H9 (cell line): ENCODE results near the gene ZNF213. TPM values are rescaled to one million over a fixed set of nuclear protein-coding genes. Genes with fewer than 3 reads are reported as not detected.

Experiments
- DNase-seq: peaks from one replicate; pipeline ENCODE4 v3.0.0-alpha.2; 2017
- H2AFZ ChIP-seq: one replicate; pipeline ENCODE4 v1.6.1; 2013; ENCODE audit warnings: mild to moderate bottlenecking, low read length, control low read depth, moderate library complexity
- H2AK5ac ChIP-seq: 2 replicates; pipeline ENCODE4 v1.6.1; 2013; ENCODE audit warnings: low read length, control low read depth, mixed read lengths; ENCODE audit not compliant: insufficient read length
- H2BK120ac ChIP-seq: one replicate; pipeline ENCODE4 v1.6.1; 2013; ENCODE audit warnings: low read depth, mild to moderate bottlenecking, low read length, control low read depth, inconsistent platforms; ENCODE audit not compliant: poor library complexity, severe bottlenecking
- H2BK12ac ChIP-seq: 2 replicates; pipeline ENCODE4 v1.6.1; 2013; ENCODE audit warnings: low read length, control low read depth, mixed read lengths, low read depth; ENCODE audit not compliant: insufficient read length
- H2BK15ac ChIP-seq: 2 replicates; pipeline ENCODE4 v1.6.1; 2013; ENCODE audit warnings: low read depth, low read length, control low read depth
- H2BK20ac ChIP-seq: one replicate; pipeline ENCODE4 v1.6.1; 2013; ENCODE audit warnings: low read depth, mild to moderate bottlenecking, low read length, control low read depth, inconsistent platforms; ENCODE audit not compliant: poor library complexity, severe bottlenecking
- H2BK5ac ChIP-seq: 2 replicates; pipeline ENCODE4 v1.6.1; 2013; ENCODE audit warnings: low read length, control low read depth, mixed read lengths; ENCODE audit not compliant: insufficient read length
- H3K14ac ChIP-seq: 2 replicates; pipeline ENCODE4 v1.6.1; 2013; ENCODE audit warnings: low read length, control low read depth; ENCODE audit not compliant: insufficient read depth
- H3K18ac ChIP-seq: 2 replicates; pipeline ENCODE4 v1.6.1; 2013; ENCODE audit warnings: low read depth, mild to moderate bottlenecking, mixed read lengths, low read length, control low read depth; ENCODE audit not compliant: insufficient read length
- H3K23ac ChIP-seq: 2 replicates; pipeline ENCODE4 v1.6.1; 2013; ENCODE audit warnings: low read length, control low read depth, mixed read lengths, low read depth; ENCODE audit not compliant: insufficient read length
- H3K23me2 ChIP-seq: 2 replicates; pipeline ENCODE4 v1.6.1; 2013; ENCODE audit warnings: low read depth, mild to moderate bottlenecking, mixed read lengths, low read length, control low read depth; ENCODE audit not compliant: insufficient read length, poor library complexity, severe bottlenecking
- H3K27ac ChIP-seq: 2 replicates; pipeline ENCODE4 v1.5.1; 2013; ENCODE audit warnings: low read length, control low read depth, mixed read lengths, low read depth; ENCODE audit not compliant: insufficient read length
- H3K27me3 ChIP-seq: 2 replicates; pipeline ENCODE4 v1.6.1; 2013; ENCODE audit warnings: low read length, control low read depth, inconsistent platforms; ENCODE audit not compliant: insufficient read depth
- H3K4ac ChIP-seq: 2 replicates; pipeline ENCODE4 v1.6.1; 2013; ENCODE audit warnings: low read depth, mild to moderate bottlenecking, control low read depth, inconsistent platforms, low read length, moderate library complexity
- H3K4me1 ChIP-seq: 2 replicates; pipeline ENCODE4 v1.6.1; 2013; ENCODE audit warnings: low read length, control low read depth, inconsistent platforms; ENCODE audit not compliant: insufficient read depth
- H3K4me2 ChIP-seq: 2 replicates; pipeline ENCODE4 v1.6.1; 2013; ENCODE audit warnings: low read length, control low read depth, mixed read lengths; ENCODE audit not compliant: insufficient read length, insufficient read depth
- H3K56ac ChIP-seq: 2 replicates; pipeline ENCODE4 v1.6.1; 2013; ENCODE audit warnings: low read depth, mild to moderate bottlenecking, mixed read lengths, low read length, control low read depth; ENCODE audit not compliant: insufficient read length
- H3K79me1 ChIP-seq: 2 replicates; pipeline ENCODE4 v1.6.1; 2013; ENCODE audit warnings: low read depth, mild to moderate bottlenecking, moderate library complexity, low read length, control low read depth, inconsistent platforms; ENCODE audit not compliant: insufficient read depth, poor library complexity, severe bottlenecking
- H3K79me2 ChIP-seq: 2 replicates; pipeline ENCODE4 v1.6.1; 2013; ENCODE audit warnings: low read length, control low read depth, inconsistent platforms; ENCODE audit not compliant: insufficient read depth
- H3K9ac ChIP-seq: 2 replicates; pipeline ENCODE4 v1.6.1; 2013; ENCODE audit warnings: low read length, control low read depth, mixed read lengths; ENCODE audit not compliant: insufficient read length; ENCODE audit errors: extremely low read depth
- H3K9me3 ChIP-seq: one replicate; pipeline ENCODE4 v1.6.1; 2013; ENCODE audit warnings: low read depth, low read length, inconsistent platforms; ENCODE audit not compliant: control insufficient read depth
- H3T11ph ChIP-seq: one replicate; pipeline ENCODE4 v1.6.1; 2013; ENCODE audit warnings: mild to moderate bottlenecking, low read length, control low read depth, inconsistent platforms
- H4K20me1 ChIP-seq: one replicate; pipeline ENCODE4 v1.6.1; 2013; ENCODE audit not compliant: control insufficient read depth, insufficient read length, insufficient read depth
- H4K5ac ChIP-seq: 2 replicates; pipeline ENCODE4 v1.6.1; 2013; ENCODE audit warnings: low read depth, mild to moderate bottlenecking, mixed read lengths, low read length, control low read depth; ENCODE audit not compliant: insufficient read length
- H4K8ac ChIP-seq: replicated peaks from 2 replicates; pipeline ENCODE4 v1.6.1; 2013; ENCODE audit warnings: low read length, control low read depth, mixed read lengths, low read depth; ENCODE audit not compliant: insufficient read length
- H4K91ac ChIP-seq: 2 replicates; pipeline ENCODE4 v1.6.1; 2013; ENCODE audit warnings: low read depth, mild to moderate bottlenecking, moderate library complexity, mixed read lengths, low read length, control low read depth; ENCODE audit not compliant: insufficient read length
- H3K27ac Mint-ChIP-seq, 3 experiments: 2 replicates in 2 of 3; 3 replicates in 1 of 3; pipeline ENCODE4 v1.8.0; 2020 to 2021; ENCODE audit warnings: mixed read lengths in 3 of 3, mild to moderate bottlenecking in 1 of 3, moderate library complexity in 1 of 3
- H3K27me3 Mint-ChIP-seq: 2 replicates; pipeline ENCODE4 v1.8.0; 2021; ENCODE audit warnings: low read depth, mild to moderate bottlenecking, moderate library complexity, mixed read lengths
- H3K36me3 Mint-ChIP-seq, 3 experiments: 2 replicates in 2 of 3; 3 replicates in 1 of 3; pipeline ENCODE4 v1.8.0; 2020 to 2021; ENCODE audit warnings: low read depth in 3 of 3, mixed read lengths in 3 of 3; ENCODE audit not compliant: insufficient read depth in 1 of 3
- H3K4me1 Mint-ChIP-seq, 2 experiments: 2 replicates each; pipeline ENCODE4 v1.8.0; 2020; ENCODE audit warnings: mixed read lengths in 2 of 2
- H3K4me3 Mint-ChIP-seq, 2 experiments: 2 replicates in 1 of 2; 3 replicates in 1 of 2; pipeline ENCODE4 v1.8.0; 2020 to 2021; ENCODE audit warnings: mild to moderate bottlenecking in 2 of 2, mixed read lengths in 2 of 2, moderate library complexity in 1 of 2
- H3K9me3 Mint-ChIP-seq, 2 experiments: 2 replicates in 1 of 2; 3 replicates in 1 of 2; pipeline ENCODE4 v1.8.0; 2020; ENCODE audit warnings: mild to moderate bottlenecking in 2 of 2, mixed read lengths in 2 of 2, moderate library complexity in 1 of 2
- WGBS: extraction: QIAGEN DNeasy Blood & Tissue Kit; methylation state at CpG from one replicate; pipeline ENCODE4 v1.1.7; 2013; ENCODE audit warnings: missing lambda C conversion rate, low lambda C conversion rate, mixed read lengths; ENCODE audit not compliant: insufficient read length; ENCODE audit errors: extremely low coverage; 5-methylcytosine and 5-hydroxymethylcytosine counted together
- total RNA-seq: library from RNA; stranded (reverse); gene quantifications from 2 replicates; pipeline ENCODE4 v1.2.1, GENCODE V29; 2021
- TF ChIP-seq, protein P1 (sequence below): fragments of 200-600 bp; sonication (generic); conservative IDR thresholded peaks from 3 replicates; pipeline ENCODE4 v1.8.0; 2021; ENCODE audit warnings: antibody characterized with exemption, mild to moderate bottlenecking

Gene ZNF213
- total RNA-seq, 1 experiment from 2014 or later: 6.4 TPM

DNA sequence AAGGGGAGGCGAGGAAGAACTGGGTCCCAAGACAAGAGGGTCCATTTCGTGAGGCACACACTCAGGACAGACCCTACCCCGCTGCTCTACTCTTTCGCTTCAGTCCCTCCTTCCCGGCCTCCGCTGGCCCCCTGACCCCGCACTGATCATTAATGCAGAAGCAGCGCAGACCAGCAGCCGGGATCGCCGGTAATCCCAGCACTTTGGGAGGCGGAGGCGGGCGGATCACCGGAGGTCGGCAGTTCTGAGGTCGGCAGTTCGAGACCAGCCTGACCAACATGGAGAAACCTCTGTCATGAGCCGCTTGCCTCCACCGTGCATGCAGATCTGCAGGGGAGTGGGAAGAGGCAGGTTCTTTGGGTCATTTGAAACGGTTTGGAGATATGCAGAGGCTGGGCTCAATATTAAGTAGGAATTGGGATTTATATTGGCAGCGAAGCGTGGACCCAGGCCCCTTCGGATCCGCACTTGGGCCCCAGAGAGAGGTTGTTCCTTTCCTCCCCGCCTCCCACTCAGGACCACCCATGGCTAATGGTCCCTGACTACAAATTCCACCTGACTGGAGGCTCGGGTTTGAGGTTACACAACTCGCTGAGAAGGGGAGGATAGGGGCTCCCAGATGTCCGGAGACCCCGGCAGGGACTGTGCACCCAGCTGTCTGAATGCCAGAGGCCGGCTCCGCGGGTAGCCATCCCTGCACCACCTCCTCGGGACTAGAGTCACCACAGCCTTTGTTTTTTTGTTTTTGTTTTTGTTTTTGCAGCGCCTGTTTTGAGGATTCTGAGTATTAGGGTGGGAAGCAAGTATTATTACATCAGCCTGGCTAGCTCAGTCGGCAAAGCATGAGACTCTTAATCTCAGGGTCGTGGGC lies 29.5 kb downstream of the ZNF213 start:
- H3K9me3 Mint-ChIP-seq: 0 out of 5 replicates have a peak, but pooled peaks cover 0 to 2% of the 10 kb centered on the region in 2 experiments
- Histone ChIP-seq H4K8ac (no peak overlapping the region), H3K4me2 (no peak overlapping the region), H3K27me3 (no peaks in the 10 kb centered on the region), H3K56ac (no peak overlapping the region), H2BK120ac (no peak overlapping the region), H3K4me1 (peaks cover 2% of the 10 kb centered on the region; the same call in 1 of the 2 replicates), H2BK5ac (no peak overlapping the region), H2AK5ac (no peak overlapping the region), H3K23ac (no peak overlapping the region), H2AFZ (no peak overlapping the region), H3K14ac (no peak overlapping the region), H4K20me1 (no peaks in the 10 kb centered on the region), H3K27ac (no peak overlapping the region), H3K9ac (no peak overlapping the region), H3K18ac (no peak overlapping the region), H3K79me2 (no peaks in the 10 kb centered on the region), H2BK15ac (no peak overlapping the region), H3T11ph (no peak overlapping the region), H3K23me2 (no peaks in the 10 kb centered on the region), H4K5ac (no peak overlapping the region), H2BK20ac (no peak overlapping the region), H3K4ac (no peak overlapping the region), H2BK12ac (no peak overlapping the region), H3K9me3 (no peaks in the 10 kb centered on the region), H3K79me1 (no peaks in the 10 kb centered on the region), H4K91ac (no peak overlapping the region)
- no peak overlapping the region for H3K4me3 Mint-ChIP-seq
- DNase-seq: no peak
- peaks cover 1% of the 10 kb centered on the region; the same call in 1 of the 2 replicates for H3K27me3 Mint-ChIP-seq
- H3K36me3 Mint-ChIP-seq: no peaks in the 10 kb centered on the region
- H3K4me1 Mint-ChIP-seq: 0 out of 4 replicates have a peak, but pooled peaks cover 0 to 6% of the 10 kb centered on the region in 2 experiments
- TF ChIP-seq, protein P1, sequence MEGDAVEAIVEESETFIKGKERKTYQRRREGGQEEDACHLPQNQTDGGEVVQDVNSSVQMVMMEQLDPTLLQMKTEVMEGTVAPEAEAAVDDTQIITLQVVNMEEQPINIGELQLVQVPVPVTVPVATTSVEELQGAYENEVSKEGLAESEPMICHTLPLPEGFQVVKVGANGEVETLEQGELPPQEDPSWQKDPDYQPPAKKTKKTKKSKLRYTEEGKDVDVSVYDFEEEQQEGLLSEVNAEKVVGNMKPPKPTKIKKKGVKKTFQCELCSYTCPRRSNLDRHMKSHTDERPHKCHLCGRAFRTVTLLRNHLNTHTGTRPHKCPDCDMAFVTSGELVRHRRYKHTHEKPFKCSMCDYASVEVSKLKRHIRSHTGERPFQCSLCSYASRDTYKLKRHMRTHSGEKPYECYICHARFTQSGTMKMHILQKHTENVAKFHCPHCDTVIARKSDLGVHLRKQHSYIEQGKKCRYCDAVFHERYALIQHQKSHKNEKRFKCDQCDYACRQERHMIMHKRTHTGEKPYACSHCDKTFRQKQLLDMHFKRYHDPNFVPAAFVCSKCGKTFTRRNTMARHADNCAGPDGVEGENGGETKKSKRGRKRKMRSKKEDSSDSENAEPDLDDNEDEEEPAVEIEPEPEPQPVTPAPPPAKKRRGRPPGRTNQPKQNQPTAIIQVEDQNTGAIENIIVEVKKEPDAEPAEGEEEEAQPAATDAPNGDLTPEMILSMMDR: no peak
- WGBS: no CpG with 5 or more reads among the region's 37 CpGs
- H3K27ac Mint-ChIP-seq: no peak overlapping the region
